Smooth muscle cell (in vitro differentiated cells): ENCODE results near the gene DMP1. TPM values are rescaled to one million over a fixed set of nuclear protein-coding genes. Genes with fewer than 3 reads are reported as not detected.

ENCODE experiments used
- DNase-seq: peaks from one replicate; lab custom pipeline; 2025; ENCODE audit not compliant: unreplicated experiment; lab: John Stamatoyannopoulos, UW
- H2AFZ ChIP-seq: fragments of 200-600 bp; sonication (generic); 2 replicates; pipeline ENCODE4 v1.6.0; 2016; ENCODE audit warnings: antibody characterized with exemption, low read depth, mild to moderate bottlenecking
- H3F3A ChIP-seq: fragments of 200-600 bp; sonication (generic); 2 replicates; pipeline ENCODE4 v1.6.0; 2017; ENCODE audit warnings: antibody characterized with exemption, low read depth
- H3K27ac ChIP-seq: fragments of 200-600 bp; sonication (generic); 2 replicates; pipeline ENCODE4 v1.5.1; 2016; ENCODE audit warnings: low read depth, mild to moderate bottlenecking
- H3K27me3 ChIP-seq: fragments of 200-600 bp; sonication (generic); 2 replicates; pipeline ENCODE4 v1.6.1; 2016; ENCODE audit warnings: low read depth, mild to moderate bottlenecking
- H3K36me3 ChIP-seq: fragments of 200-600 bp; sonication (generic); 2 replicates; pipeline ENCODE4 v1.5.1; 2016; ENCODE audit warnings: low read depth
- H3K4me1 ChIP-seq: fragments of 200-600 bp; sonication (generic); 2 replicates; pipeline ENCODE4 v1.5.1; 2016; ENCODE audit warnings: low read depth
- H3K4me2 ChIP-seq: fragments of 200-600 bp; sonication (generic); 2 replicates; pipeline ENCODE4 v1.6.0; 2016; ENCODE audit warnings: mild to moderate bottlenecking
- H3K4me3 ChIP-seq: fragments of 200-600 bp; sonication (generic); 2 replicates; pipeline ENCODE4 v1.5.1; 2016; ENCODE audit warnings: mild to moderate bottlenecking
- H3K79me2 ChIP-seq: fragments of 200-600 bp; sonication (generic); 2 replicates; pipeline ENCODE4 v1.6.0; 2016; ENCODE audit warnings: low read depth, mild to moderate bottlenecking
- H3K9ac ChIP-seq: fragments of 200-600 bp; sonication (generic); 2 replicates; pipeline ENCODE4 v1.6.0; 2016; ENCODE audit warnings: low read depth
- H3K9me3 ChIP-seq: fragments of 200-600 bp; sonication (generic); replicated peaks from 2 replicates; pipeline ENCODE4 v1.5.1; 2016; ENCODE audit warnings: low read depth
- H4K20me1 ChIP-seq: fragments of 200-600 bp; sonication (generic); 2 replicates; pipeline ENCODE4 v1.6.0; 2016; ENCODE audit warnings: low read depth
- CTCF ChIP-seq: fragments of 200-600 bp; sonication (generic); IDR thresholded peaks from 2 replicates; pipeline ENCODE4 v1.5.1; 2017; ENCODE audit warnings: borderline replicate concordance, mild to moderate bottlenecking, antibody characterized with exemption; ENCODE audit not compliant: insufficient read depth, poor library complexity, severe bottlenecking
- WGBS: methylation state at CpG from one replicate; pipeline ENCODE4 v1.1.7; 2016; ENCODE audit warnings: low lambda C conversion rate; 5-methylcytosine and 5-hydroxymethylcytosine counted together
- polyA plus RNA-seq: library from polyadenylated mRNA; unstranded; fragments of >200 nt; fragmentation: Nextera tagmentation; extraction: Ambion mirVana; gene quantifications from 2 replicates; pipeline ENCODE4 v1.2.1, GENCODE V29; 2016
- total RNA-seq: library from RNA; depleted of rRNA; stranded (reverse); fragments of >200 nt; gene quantifications from 2 replicates; pipeline ENCODE4 v1.2.3, GENCODE V29; 2014

DMP1 gene
- total and polyA plus RNA-seq, 2 experiments from 2014 or later = not detected

GRCh38 chr4:87654487-87655044, 4.5 kb downstream of the DMP1 start:
- Histone ChIP-seq H3K79me2 (no peaks in the 10 kb centered on the region), H3F3A (no peaks in the 10 kb centered on the region), H3K9me3 (no peaks in the 10 kb centered on the region), H2AFZ (no peak overlapping the region), H3K9ac (no peak overlapping the region), H3K4me3 (no peak overlapping the region), H3K36me3 (no peaks in the 10 kb centered on the region), H3K27ac (no peak overlapping the region), H3K4me2 (no peak overlapping the region), H3K4me1 (peaks cover 10% of the 10 kb centered on the region), H4K20me1 (no peaks in the 10 kb centered on the region), H3K27me3 (no peaks in the 10 kb centered on the region)
- DNase-seq = no peak
- 50% methylated on average over 1 of the region's 1 CpG for WGBS
- no peak for TF ChIP-seq CTCF

- no peak overlapping the region for H3K27ac ChIP-seq
- no peak for DNase-seq
- no peak for TF ChIP-seq CTCF
- H3K4me1 ChIP-seq = peaks cover 10% of the 10 kb centered on the region
- no peaks in the 10 kb centered on the region for H3K36me3 ChIP-seq
- no peaks in the 10 kb centered on the region for H3K79me2 ChIP-seq
- H3F3A ChIP-seq = no peaks in the 10 kb centered on the region
- H4K20me1 ChIP-seq = no peaks in the 10 kb centered on the region
- H3K4me2 ChIP-seq = no peak overlapping the region
- no peak overlapping the region for H3K4me3 ChIP-seq
- no peak overlapping the region for H2AFZ ChIP-seq
- 44% methylated on average over 3 of the region's 3 CpGs for WGBS
- H3K9me3 ChIP-seq = no peaks in the 10 kb centered on the region
- H3K9ac ChIP-seq = no peak overlapping the region
- no peaks in the 10 kb centered on the region for H3K27me3 ChIP-seq
Observed at GRCh38 chr4:87657525-87657924, 7.4 kb downstream of the DMP1 start.

GRCh38 chr4:87659247-87659931, 9.3 kb downstream of the DMP1 start:
- Histone ChIP-seq H3K79me2 (no peaks in the 10 kb centered on the region), H3K4me2 (no peak overlapping the region), H3K9ac (no peak overlapping the region), H3K9me3 (no peaks in the 10 kb centered on the region), H4K20me1 (no peaks in the 10 kb centered on the region), H2AFZ (no peak overlapping the region), H3K4me1 (peaks cover 4% of the 10 kb centered on the region), H3K36me3 (no peaks in the 10 kb centered on the region), H3K27me3 (no peaks in the 10 kb centered on the region), H3K27ac (peak overlapping the region; percentile 51), H3F3A (no peaks in the 10 kb centered on the region), H3K4me3 (no peak overlapping the region)
- DNase-seq = no peak
- 65% methylated on average over 3 of the region's 3 CpGs for WGBS
- no peak for TF ChIP-seq CTCF

GRCh38 chr4:87662871-87663270, 12.8 kb downstream of the DMP1 start:
- no peaks in the 10 kb centered on the region for H3K4me1 ChIP-seq
- 93% methylated on average over 9 of the region's 9 CpGs for WGBS
- H3K27me3 ChIP-seq = no peaks in the 10 kb centered on the region
- H3K36me3 ChIP-seq = no peaks in the 10 kb centered on the region
- H2AFZ ChIP-seq = no peak overlapping the region
- no peak overlapping the region for H3K4me2 ChIP-seq
- no peaks in the 10 kb centered on the region for H3F3A ChIP-seq
- H3K9me3 ChIP-seq = no peaks in the 10 kb centered on the region
- no peaks in the 10 kb centered on the region for H3K79me2 ChIP-seq
- H3K4me3 ChIP-seq = no peak overlapping the region
- TF ChIP-seq CTCF = no peak
- H4K20me1 ChIP-seq = no peaks in the 10 kb centered on the region
- H3K27ac ChIP-seq = no peak overlapping the region
- no peak for DNase-seq
- no peak overlapping the region for H3K9ac ChIP-seq
